ENCODE measurements around the gene DHRS2. TPM values are rescaled to one million over a fixed set of nuclear protein-coding genes. Genes with fewer than 3 reads are reported as not detected.
"Not testable (repeated sequence)": the region's sequence is repeated elsewhere in the genome, so short reads cannot be mapped to it uniquely, and the experiment has no call there.

DHRS2 gene
- total RNA-seq, 1 experiment from 2014 or later: 1.2 TPM

- H3K4me3 ChIP-seq (ENCODE audit: low read depth, low read length, poor library complexity, severe bottlenecking): no peak overlapping the region
- TF ChIP-seq, protein P1, sequence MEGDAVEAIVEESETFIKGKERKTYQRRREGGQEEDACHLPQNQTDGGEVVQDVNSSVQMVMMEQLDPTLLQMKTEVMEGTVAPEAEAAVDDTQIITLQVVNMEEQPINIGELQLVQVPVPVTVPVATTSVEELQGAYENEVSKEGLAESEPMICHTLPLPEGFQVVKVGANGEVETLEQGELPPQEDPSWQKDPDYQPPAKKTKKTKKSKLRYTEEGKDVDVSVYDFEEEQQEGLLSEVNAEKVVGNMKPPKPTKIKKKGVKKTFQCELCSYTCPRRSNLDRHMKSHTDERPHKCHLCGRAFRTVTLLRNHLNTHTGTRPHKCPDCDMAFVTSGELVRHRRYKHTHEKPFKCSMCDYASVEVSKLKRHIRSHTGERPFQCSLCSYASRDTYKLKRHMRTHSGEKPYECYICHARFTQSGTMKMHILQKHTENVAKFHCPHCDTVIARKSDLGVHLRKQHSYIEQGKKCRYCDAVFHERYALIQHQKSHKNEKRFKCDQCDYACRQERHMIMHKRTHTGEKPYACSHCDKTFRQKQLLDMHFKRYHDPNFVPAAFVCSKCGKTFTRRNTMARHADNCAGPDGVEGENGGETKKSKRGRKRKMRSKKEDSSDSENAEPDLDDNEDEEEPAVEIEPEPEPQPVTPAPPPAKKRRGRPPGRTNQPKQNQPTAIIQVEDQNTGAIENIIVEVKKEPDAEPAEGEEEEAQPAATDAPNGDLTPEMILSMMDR (conservative IDR thresholded peaks at IDR 0.05; ENCODE audit: low read depth, low read length): peak; percentile 95
- no peak for TF ChIP-seq EZH2 (IDR thresholded peaks at IDR 0.05; ENCODE audit: borderline replicate concordance, low read depth, low read length, poor library complexity, severe bottlenecking)
Measured at GRCh38 chr14:23631702-23632460, 4.3 kb upstream of the DHRS2 start.

GRCh38 chr14:23632461-23633159 lies 3.6 kb upstream of the DHRS2 start:
- H3K27me3 ChIP-seq (replicated peaks; ENCODE audit: insufficient read depth, low read depth, low read length, poor library complexity): no peaks in the 10 kb centered on the region
- no TSS peak for BruUV-seq (replicated peaks)
- TF ChIP-seq, protein P1 (conservative IDR thresholded peaks at IDR 0.05; ENCODE audit: low read depth, low read length): no peak
- CTCF ChIA-PET: interaction anchor here (0.5 to 2.1 kb wide), 15 partner anchors 8 to 476 kb away, joined by 3 to 28 read pairs (median 5); no protein-coding TSS in a partner anchor
- no peaks in the 10 kb centered on the region for H3K4me1 ChIP-seq (ENCODE audit: insufficient read depth, low read length, poor library complexity, severe bottlenecking)
- no peak overlapping the region for H3K27ac ChIP-seq (ENCODE audit: low read depth, low read length, poor library complexity, severe bottlenecking)
- no peaks in the 10 kb centered on the region for H3K9me3 ChIP-seq (ENCODE audit: low read depth, low read length, poor library complexity, severe bottlenecking)
- H3K36me3 ChIP-seq (ENCODE audit: insufficient read depth, low read length, poor library complexity, severe bottlenecking): no peaks in the 10 kb centered on the region
- intact Hi-C loops (cut with micrococcal nuclease; ENCODE audit: unreplicated experiment): loop anchor here (5.0 kb wide), 1 partner anchor 295 kb away; no protein-coding TSS in a partner anchor
- H3K4me3 ChIP-seq (ENCODE audit: low read depth, low read length, poor library complexity, severe bottlenecking): no peak overlapping the region
- POLR2A ChIA-PET (ENCODE audit: low non-redundant PET): no interaction called here
- DNase-seq (ENCODE audit: low spot score): no peak

More at GRCh38 chr14:23631702-23632460, 4.3 kb upstream of the DHRS2 start:
- BruUV-seq (replicated peaks): no TSS peak
- Histone ChIP-seq H3K4me1 (ENCODE audit: insufficient read depth, low read length, poor library complexity, severe bottlenecking) (no peaks in the 10 kb centered on the region), H3K27ac (ENCODE audit: low read depth, low read length, poor library complexity, severe bottlenecking) (no peak overlapping the region), H3K27me3 (replicated peaks; ENCODE audit: insufficient read depth, low read depth, low read length, poor library complexity) (no peaks in the 10 kb centered on the region), H3K9me3 (ENCODE audit: low read depth, low read length, poor library complexity, severe bottlenecking) (no peaks in the 10 kb centered on the region), H3K36me3 (ENCODE audit: insufficient read depth, low read length, poor library complexity, severe bottlenecking) (no peaks in the 10 kb centered on the region)
- intact Hi-C loops (cut with micrococcal nuclease; ENCODE audit: unreplicated experiment): loop anchor here (5.0 kb wide), 1 partner anchor 295 kb away; no protein-coding TSS in a partner anchor
- ChIA-PET POLR2A (ENCODE audit: low non-redundant PET) (interaction anchor here (0.7 kb wide), 1 partner anchor 9 kb away, joined by 6 read pairs; no protein-coding TSS in a partner anchor), CTCF (interaction anchor here (0.5 to 2.1 kb wide), 14 partner anchors 8 to 477 kb away, joined by 3 to 28 read pairs (median 4); no protein-coding TSS in a partner anchor)
- peak; percentile 85 for DNase-seq (ENCODE audit: low spot score)

DNA sequence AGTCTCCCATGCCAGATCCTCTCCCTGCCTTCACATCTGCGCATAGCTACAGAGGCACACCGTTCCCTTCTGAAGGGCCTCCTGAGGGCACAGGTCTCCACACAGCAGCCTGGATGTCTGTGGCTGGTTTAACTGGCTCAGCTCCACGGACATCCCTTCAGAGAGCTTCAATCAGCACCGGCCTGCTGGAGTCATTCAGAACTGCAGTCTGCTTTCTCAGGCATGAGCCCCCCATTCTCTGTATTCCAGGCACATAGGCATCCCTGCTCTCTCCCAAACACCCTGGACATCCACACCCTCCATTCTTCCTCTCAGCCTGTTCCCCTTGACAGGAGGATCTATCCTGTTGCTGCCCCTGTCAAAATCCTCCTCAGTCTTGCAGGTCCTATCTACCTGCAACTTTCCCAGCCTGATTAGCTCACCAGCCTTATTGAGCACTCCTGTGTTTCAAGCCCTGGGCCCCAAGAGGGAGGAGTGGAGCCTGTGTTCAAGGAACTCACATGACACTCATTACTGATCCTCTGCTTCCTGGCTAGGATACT lies 2.9 kb upstream of the DHRS2 start:
- intact Hi-C loops (cut with micrococcal nuclease; ENCODE audit: unreplicated experiment): loop anchor here (5.0 kb wide), 1 partner anchor 294 kb away; no protein-coding TSS in a partner anchor

DNA sequence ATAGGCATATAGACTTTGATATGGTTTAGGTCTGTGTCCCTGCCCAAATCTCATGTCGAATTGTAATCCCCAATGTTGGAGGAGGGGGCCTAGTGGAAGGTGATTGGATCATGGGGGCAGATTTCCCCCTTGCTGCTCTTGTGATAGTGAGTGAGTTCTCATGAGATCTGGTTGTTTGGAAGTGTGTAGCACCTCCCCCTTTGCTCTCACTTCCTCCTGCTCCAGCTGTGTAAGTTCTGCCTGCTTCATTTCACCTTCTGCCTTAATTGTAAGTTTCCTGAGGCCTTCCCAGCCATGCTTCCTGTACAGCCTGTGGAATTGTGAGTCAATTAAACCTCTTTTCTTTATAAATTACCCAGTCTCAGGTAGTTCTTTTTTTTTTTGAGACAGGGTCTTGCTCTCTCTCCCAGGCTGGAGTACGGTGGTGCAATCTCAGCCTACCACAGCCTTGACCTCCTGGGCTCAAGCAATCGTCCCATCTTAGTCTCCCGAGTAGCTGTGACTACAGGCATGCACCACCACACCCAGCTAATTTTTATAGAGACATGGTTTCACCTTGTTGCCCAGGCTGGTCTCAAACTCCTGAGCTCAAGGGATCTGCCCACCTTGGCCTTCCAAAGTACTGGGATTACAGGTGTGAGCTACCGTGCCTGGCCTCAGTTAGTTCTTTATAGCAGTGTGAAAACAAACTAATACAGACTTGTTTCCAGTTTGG lies 1.3 kb upstream of the DHRS2 start:
- POLR2A ChIA-PET (ENCODE audit: low non-redundant PET); H3K9me3 ChIP-seq (ENCODE audit: low read depth, low read length, poor library complexity, severe bottlenecking); BruUV-seq (replicated peaks); H3K27ac ChIP-seq (ENCODE audit: low read depth, low read length, poor library complexity, severe bottlenecking); H3K4me1 ChIP-seq (ENCODE audit: insufficient read depth, low read length, poor library complexity, severe bottlenecking); H3K4me3 ChIP-seq (ENCODE audit: low read depth, low read length, poor library complexity, severe bottlenecking); H3K36me3 ChIP-seq (ENCODE audit: insufficient read depth, low read length, poor library complexity, severe bottlenecking); DNase-seq (ENCODE audit: low spot score); H3K27me3 ChIP-seq (replicated peaks; ENCODE audit: insufficient read depth, low read depth, low read length, poor library complexity): not testable (repeated sequence)
- intact Hi-C loops (cut with micrococcal nuclease; ENCODE audit: unreplicated experiment): loop anchor here (5.0 kb wide), 1 partner anchor 292 kb away; no protein-coding TSS in a partner anchor
- CTCF ChIA-PET: interaction anchor here (0.7 kb wide), 1 partner anchor 231 kb away, joined by 3 read pairs; no protein-coding TSS in a partner anchor

More for the DNA sequence above, 2.9 kb upstream of the DHRS2 start:
- Histone ChIP-seq H3K4me1 (ENCODE audit: insufficient read depth, low read length, poor library complexity, severe bottlenecking) (no peaks in the 10 kb centered on the region), H3K9me3 (ENCODE audit: low read depth, low read length, poor library complexity, severe bottlenecking) (no peaks in the 10 kb centered on the region), H3K27ac (ENCODE audit: low read depth, low read length, poor library complexity, severe bottlenecking) (no peak overlapping the region), H3K4me3 (ENCODE audit: low read depth, low read length, poor library complexity, severe bottlenecking) (no peak overlapping the region), H3K27me3 (replicated peaks; ENCODE audit: insufficient read depth, low read depth, low read length, poor library complexity) (no peaks in the 10 kb centered on the region), H3K36me3 (ENCODE audit: insufficient read depth, low read length, poor library complexity, severe bottlenecking) (no peaks in the 10 kb centered on the region)
- no TSS peak for BruUV-seq (replicated peaks)
- CTCF ChIA-PET: interaction anchor here (0.5 to 1.8 kb wide), 4 partner anchors 8 to 42 kb away, joined by 3 to 13 read pairs (median 6); no protein-coding TSS in a partner anchor
- POLR2A ChIA-PET (ENCODE audit: low non-redundant PET): no interaction called here
- DNase-seq (ENCODE audit: low spot score): peak; percentile 7
- TF ChIP-seq EZH2 (IDR thresholded peaks at IDR 0.05; ENCODE audit: borderline replicate concordance, low read depth, low read length, poor library complexity, severe bottlenecking): no peak
- TF ChIP-seq, protein P1 (conservative IDR thresholded peaks at IDR 0.05; ENCODE audit: low read depth, low read length): no peak

Data from A673 (cell line).